HEK293 (cell line): ENCODE measurements around the gene SNCG.

Experiments used
- KLF7 ChIP-seq: fragments of 450-650 bp; formaldehyde crosslinking; IDR thresholded peaks from 2 replicates; pipeline ENCODE4 v1.5.1; 2016; ENCODE audit warnings: missing biosample characterization, missing genetic modification characterization, borderline replicate concordance
- MYNN ChIP-seq: fragments of 450-650 bp; formaldehyde crosslinking; IDR thresholded peaks from 2 replicates; pipeline ENCODE4 v1.5.1; 2016; ENCODE audit warnings: missing biosample characterization, missing genetic modification characterization, borderline replicate concordance
- MZF1 ChIP-seq: fragments of 450-650 bp; formaldehyde crosslinking; IDR thresholded peaks from 2 replicates; pipeline ENCODE4 v1.5.1; 2017; ENCODE audit warnings: missing biosample characterization, missing genetic modification characterization, borderline replicate concordance
- SP7 ChIP-seq: fragments of 450-650 bp; formaldehyde crosslinking; IDR thresholded peaks from 2 replicates; pipeline ENCODE4 v1.5.1; 2016; ENCODE audit warnings: missing biosample characterization, missing genetic modification characterization
- ZBTB20 ChIP-seq: fragments of 450-650 bp; formaldehyde crosslinking; IDR thresholded peaks from 2 replicates; pipeline ENCODE4 v1.5.1; 2016; ENCODE audit warnings: missing biosample characterization, missing genetic modification characterization
- ZBTB21 ChIP-seq: fragments of 450-650 bp; formaldehyde crosslinking; IDR thresholded peaks from 2 replicates; pipeline ENCODE4 v1.5.1; 2017; ENCODE audit warnings: missing biosample characterization, missing genetic modification characterization
- ZBTB7A ChIP-seq: fragments of 450-650 bp; formaldehyde crosslinking; IDR thresholded peaks from 2 replicates; pipeline ENCODE4 v1.5.1; 2016; ENCODE audit warnings: low read depth, missing biosample characterization, missing genetic modification characterization
- ZBTB8A ChIP-seq: fragments of 450-650 bp; formaldehyde crosslinking; IDR thresholded peaks from 2 replicates; pipeline ENCODE4 v1.5.1; 2016; ENCODE audit warnings: missing biosample characterization, missing genetic modification characterization
- ZFP41 ChIP-seq: fragments of 450-650 bp; formaldehyde crosslinking; IDR thresholded peaks from 2 replicates; pipeline ENCODE4 v1.5.1; 2016; ENCODE audit warnings: missing biosample characterization, missing genetic modification characterization, borderline replicate concordance
- ZNF121 ChIP-seq: fragments of 450-650 bp; formaldehyde crosslinking; IDR thresholded peaks from 2 replicates; pipeline ENCODE4 v1.5.1; 2016; ENCODE audit warnings: missing biosample characterization, missing genetic modification characterization
- ZNF133 ChIP-seq: fragments of 450-650 bp; formaldehyde crosslinking; IDR thresholded peaks from 2 replicates; pipeline ENCODE4 v1.5.1; 2016; ENCODE audit warnings: missing biosample characterization, missing genetic modification characterization
- ZNF174 ChIP-seq: fragments of 450-650 bp; formaldehyde crosslinking; IDR thresholded peaks from 2 replicates; pipeline ENCODE4 v1.5.0; 2017; ENCODE audit warnings: missing biosample characterization, mild to moderate bottlenecking, missing genetic modification characterization
- ZNF202 ChIP-seq: fragments of 450-650 bp; formaldehyde crosslinking; IDR thresholded peaks from 2 replicates; pipeline ENCODE4 v1.5.1; 2016; ENCODE audit warnings: missing biosample characterization, missing genetic modification characterization, borderline replicate concordance
- ZNF223 ChIP-seq: fragments of 450-650 bp; formaldehyde crosslinking; IDR thresholded peaks from 2 replicates; pipeline ENCODE4 v1.5.1; 2016; ENCODE audit warnings: missing biosample characterization, missing genetic modification characterization
- ZNF473 ChIP-seq: fragments of 450-650 bp; formaldehyde crosslinking; IDR thresholded peaks from 2 replicates; pipeline ENCODE4 v1.5.1; 2017; ENCODE audit warnings: missing biosample characterization, missing genetic modification characterization
- ZNF510 ChIP-seq: fragments of 450-650 bp; formaldehyde crosslinking; IDR thresholded peaks from 2 replicates; pipeline ENCODE4 v1.5.1; 2018; ENCODE audit warnings: mild to moderate bottlenecking, missing genetic modification characterization, missing biosample characterization; ENCODE audit not compliant: insufficient replicate concordance
- ZNF571 ChIP-seq: fragments of 450-650 bp; formaldehyde crosslinking; IDR thresholded peaks from 2 replicates; pipeline ENCODE4 v1.5.0; 2017; ENCODE audit warnings: missing biosample characterization, missing genetic modification characterization
- ZNF621 ChIP-seq: fragments of 450-650 bp; formaldehyde crosslinking; IDR thresholded peaks from 2 replicates; pipeline ENCODE4 v1.5.1; 2017; ENCODE audit warnings: missing biosample characterization, missing genetic modification characterization
- ZNF624 ChIP-seq: fragments of 450-650 bp; formaldehyde crosslinking; IDR thresholded peaks from 2 replicates; pipeline ENCODE4 v1.5.1; 2017; ENCODE audit warnings: missing biosample characterization, missing genetic modification characterization
- ZNF626 ChIP-seq: fragments of 450-650 bp; sonication (Bioruptor Pico); formaldehyde crosslinking; IDR thresholded peaks from 2 replicates; pipeline ENCODE4 v1.5.1; 2018; ENCODE audit warnings: missing biosample characterization, missing genetic modification characterization, inconsistent platforms
- ZNF747 ChIP-seq: fragments of 450-650 bp; formaldehyde crosslinking; IDR thresholded peaks from 2 replicates; pipeline ENCODE4 v1.5.1; 2016; ENCODE audit warnings: missing biosample characterization, missing genetic modification characterization
- ZSCAN16 ChIP-seq: fragments of 450-650 bp; formaldehyde crosslinking; IDR thresholded peaks from 2 replicates; pipeline ENCODE4 v1.5.1; 2016; ENCODE audit warnings: missing biosample characterization, missing genetic modification characterization
- ZSCAN30 ChIP-seq: fragments of 450-650 bp; IDR thresholded peaks from 2 replicates; pipeline ENCODE4 v1.5.1; 2018; ENCODE audit warnings: missing biosample characterization, mild to moderate bottlenecking, missing genetic modification characterization, moderate library complexity
- TF ChIP-seq, protein P1 (sequence below): fragments of 450-650 bp; formaldehyde crosslinking; IDR thresholded peaks from 2 replicates; pipeline ENCODE4 v1.5.1; 2016; ENCODE audit warnings: missing biosample characterization, missing genetic modification characterization
- TF ChIP-seq, protein P2 (sequence below): sonication (generic); formaldehyde crosslinking; IDR thresholded peaks from 2 replicates; pipeline ENCODE4 v1.8.1; 2022; ENCODE audit warnings: mild to moderate bottlenecking, moderate library complexity, missing genetic modification reagents
- TF ChIP-seq, protein P3 (sequence below): fragments of 450-650 bp; formaldehyde crosslinking; IDR thresholded peaks from 2 replicates; pipeline ENCODE4 v1.5.1; 2017; ENCODE audit warnings: missing biosample characterization, missing genetic modification characterization
- TF ChIP-seq, protein P4 (sequence below): fragments of 450-650 bp; formaldehyde crosslinking; IDR thresholded peaks from 2 replicates; pipeline ENCODE4 v1.5.1; 2017; ENCODE audit warnings: missing biosample characterization, missing genetic modification characterization
- TF ChIP-seq, protein P5 (sequence below): fragments of 450-650 bp; formaldehyde crosslinking; conservative IDR thresholded peaks from 2 replicates; pipeline ENCODE4 v1.5.1; 2016; ENCODE audit warnings: low read depth, missing biosample characterization, missing genetic modification characterization

SNCG gene

DNA sequence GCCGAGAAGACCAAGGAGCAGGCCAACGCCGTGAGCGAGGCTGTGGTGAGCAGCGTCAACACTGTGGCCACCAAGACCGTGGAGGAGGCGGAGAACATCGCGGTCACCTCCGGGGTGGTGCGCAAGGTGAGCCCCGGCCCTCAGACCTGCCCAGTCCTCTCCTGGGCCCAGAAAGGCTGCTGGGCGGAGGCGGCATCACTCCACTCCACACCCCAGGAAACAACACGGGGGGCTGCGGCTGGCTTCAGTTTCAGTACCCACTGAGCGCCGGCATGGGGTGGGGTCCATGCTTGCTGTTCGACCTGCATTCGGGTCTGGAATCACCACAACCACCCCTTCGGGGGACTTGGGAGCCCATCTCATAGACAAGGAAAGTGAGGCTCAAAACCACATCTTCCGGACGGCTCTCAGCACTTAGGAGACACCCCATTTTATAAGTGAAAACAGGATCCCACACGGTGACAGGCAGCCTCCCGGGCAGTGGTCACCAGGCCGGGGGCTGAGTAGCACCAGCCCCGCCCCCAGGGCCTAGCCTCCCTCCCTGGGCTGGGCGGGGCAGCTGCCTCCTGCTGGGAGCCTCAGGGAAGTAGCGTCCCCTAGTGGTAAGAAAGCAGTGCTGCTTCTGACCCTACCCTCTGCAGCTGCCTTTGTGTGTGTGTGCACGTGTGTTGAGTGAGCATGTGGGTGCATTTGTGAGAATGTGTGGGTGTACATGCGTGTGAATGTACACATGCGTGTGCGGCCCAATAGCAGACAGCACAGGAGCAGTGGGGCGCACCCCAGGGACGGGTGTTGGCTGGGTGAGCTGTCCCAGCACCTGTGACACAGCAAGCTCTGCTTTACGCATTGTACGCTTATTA, 1.8 kb downstream of the SNCG start (continued):
- TF ChIP-seq, protein P1, sequence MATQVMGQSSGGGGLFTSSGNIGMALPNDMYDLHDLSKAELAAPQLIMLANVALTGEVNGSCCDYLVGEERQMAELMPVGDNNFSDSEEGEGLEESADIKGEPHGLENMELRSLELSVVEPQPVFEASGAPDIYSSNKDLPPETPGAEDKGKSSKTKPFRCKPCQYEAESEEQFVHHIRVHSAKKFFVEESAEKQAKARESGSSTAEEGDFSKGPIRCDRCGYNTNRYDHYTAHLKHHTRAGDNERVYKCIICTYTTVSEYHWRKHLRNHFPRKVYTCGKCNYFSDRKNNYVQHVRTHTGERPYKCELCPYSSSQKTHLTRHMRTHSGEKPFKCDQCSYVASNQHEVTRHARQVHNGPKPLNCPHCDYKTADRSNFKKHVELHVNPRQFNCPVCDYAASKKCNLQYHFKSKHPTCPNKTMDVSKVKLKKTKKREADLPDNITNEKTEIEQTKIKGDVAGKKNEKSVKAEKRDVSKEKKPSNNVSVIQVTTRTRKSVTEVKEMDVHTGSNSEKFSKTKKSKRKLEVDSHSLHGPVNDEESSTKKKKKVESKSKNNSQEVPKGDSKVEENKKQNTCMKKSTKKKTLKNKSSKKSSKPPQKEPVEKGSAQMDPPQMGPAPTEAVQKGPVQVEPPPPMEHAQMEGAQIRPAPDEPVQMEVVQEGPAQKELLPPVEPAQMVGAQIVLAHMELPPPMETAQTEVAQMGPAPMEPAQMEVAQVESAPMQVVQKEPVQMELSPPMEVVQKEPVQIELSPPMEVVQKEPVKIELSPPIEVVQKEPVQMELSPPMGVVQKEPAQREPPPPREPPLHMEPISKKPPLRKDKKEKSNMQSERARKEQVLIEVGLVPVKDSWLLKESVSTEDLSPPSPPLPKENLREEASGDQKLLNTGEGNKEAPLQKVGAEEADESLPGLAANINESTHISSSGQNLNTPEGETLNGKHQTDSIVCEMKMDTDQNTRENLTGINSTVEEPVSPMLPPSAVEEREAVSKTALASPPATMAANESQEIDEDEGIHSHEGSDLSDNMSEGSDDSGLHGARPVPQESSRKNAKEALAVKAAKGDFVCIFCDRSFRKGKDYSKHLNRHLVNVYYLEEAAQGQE (tag by site-specific recombination), result no peak
- TF ChIP-seq MYNN (tag by site-specific recombination) (no peak), ZNF624 (no peak), ZNF133 (tag by site-specific recombination) (no peak), ZSCAN16 (tag by site-specific recombination) (no peak), ZFP41 (no peak), ZBTB21 (tag by site-specific recombination) (no peak), ZNF202 (tag by site-specific recombination) (no peak), ZNF174 (tag by site-specific recombination) (no peak), ZBTB20 (tag by site-specific recombination) (no peak), ZNF223 (tag by site-specific recombination) (no peak), ZBTB8A (tag by site-specific recombination) (no peak), ZNF510 (tag by site-specific recombination) (no peak), MZF1 (tag by site-specific recombination) (no peak), ZNF121 (tag by site-specific recombination) (no peak), ZBTB7A (no peak), ZNF747 (no peak), ZNF473 (tag by site-specific recombination) (no peak), KLF7 (tag by site-specific recombination) (peak; percentile 92), ZSCAN30 (tag by site-specific recombination) (no peak), SP7 (tag by site-specific recombination) (0 out of 2 replicates have a peak, but pooled peaks have one; percentile 17), ZNF621 (tag by site-specific recombination) (no peak), ZNF626 (tag by site-specific recombination) (no peak), ZNF571 (no peak)
- TF ChIP-seq, protein P2, sequence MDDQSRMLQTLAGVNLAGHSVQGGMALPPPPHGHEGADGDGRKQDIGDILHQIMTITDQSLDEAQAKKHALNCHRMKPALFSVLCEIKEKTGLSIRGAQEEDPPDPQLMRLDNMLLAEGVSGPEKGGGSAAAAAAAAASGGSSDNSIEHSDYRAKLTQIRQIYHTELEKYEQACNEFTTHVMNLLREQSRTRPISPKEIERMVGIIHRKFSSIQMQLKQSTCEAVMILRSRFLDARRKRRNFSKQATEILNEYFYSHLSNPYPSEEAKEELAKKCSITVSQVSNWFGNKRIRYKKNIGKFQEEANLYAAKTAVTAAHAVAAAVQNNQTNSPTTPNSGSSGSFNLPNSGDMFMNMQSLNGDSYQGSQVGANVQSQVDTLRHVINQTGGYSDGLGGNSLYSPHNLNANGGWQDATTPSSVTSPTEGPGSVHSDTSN (CRISPR knock-in tag), result no peak
- TF ChIP-seq, protein P3, sequence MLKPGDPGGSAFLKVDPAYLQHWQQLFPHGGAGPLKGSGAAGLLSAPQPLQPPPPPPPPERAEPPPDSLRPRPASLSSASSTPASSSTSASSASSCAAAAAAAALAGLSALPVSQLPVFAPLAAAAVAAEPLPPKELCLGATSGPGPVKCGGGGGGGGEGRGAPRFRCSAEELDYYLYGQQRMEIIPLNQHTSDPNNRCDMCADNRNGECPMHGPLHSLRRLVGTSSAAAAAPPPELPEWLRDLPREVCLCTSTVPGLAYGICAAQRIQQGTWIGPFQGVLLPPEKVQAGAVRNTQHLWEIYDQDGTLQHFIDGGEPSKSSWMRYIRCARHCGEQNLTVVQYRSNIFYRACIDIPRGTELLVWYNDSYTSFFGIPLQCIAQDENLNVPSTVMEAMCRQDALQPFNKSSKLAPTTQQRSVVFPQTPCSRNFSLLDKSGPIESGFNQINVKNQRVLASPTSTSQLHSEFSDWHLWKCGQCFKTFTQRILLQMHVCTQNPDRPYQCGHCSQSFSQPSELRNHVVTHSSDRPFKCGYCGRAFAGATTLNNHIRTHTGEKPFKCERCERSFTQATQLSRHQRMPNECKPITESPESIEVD (tag by site-specific recombination), result no peak
- TF ChIP-seq, protein P4, sequence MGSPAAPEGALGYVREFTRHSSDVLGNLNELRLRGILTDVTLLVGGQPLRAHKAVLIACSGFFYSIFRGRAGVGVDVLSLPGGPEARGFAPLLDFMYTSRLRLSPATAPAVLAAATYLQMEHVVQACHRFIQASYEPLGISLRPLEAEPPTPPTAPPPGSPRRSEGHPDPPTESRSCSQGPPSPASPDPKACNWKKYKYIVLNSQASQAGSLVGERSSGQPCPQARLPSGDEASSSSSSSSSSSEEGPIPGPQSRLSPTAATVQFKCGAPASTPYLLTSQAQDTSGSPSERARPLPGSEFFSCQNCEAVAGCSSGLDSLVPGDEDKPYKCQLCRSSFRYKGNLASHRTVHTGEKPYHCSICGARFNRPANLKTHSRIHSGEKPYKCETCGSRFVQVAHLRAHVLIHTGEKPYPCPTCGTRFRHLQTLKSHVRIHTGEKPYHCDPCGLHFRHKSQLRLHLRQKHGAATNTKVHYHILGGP (tag by site-specific recombination), result no peak
- TF ChIP-seq, protein P5, sequence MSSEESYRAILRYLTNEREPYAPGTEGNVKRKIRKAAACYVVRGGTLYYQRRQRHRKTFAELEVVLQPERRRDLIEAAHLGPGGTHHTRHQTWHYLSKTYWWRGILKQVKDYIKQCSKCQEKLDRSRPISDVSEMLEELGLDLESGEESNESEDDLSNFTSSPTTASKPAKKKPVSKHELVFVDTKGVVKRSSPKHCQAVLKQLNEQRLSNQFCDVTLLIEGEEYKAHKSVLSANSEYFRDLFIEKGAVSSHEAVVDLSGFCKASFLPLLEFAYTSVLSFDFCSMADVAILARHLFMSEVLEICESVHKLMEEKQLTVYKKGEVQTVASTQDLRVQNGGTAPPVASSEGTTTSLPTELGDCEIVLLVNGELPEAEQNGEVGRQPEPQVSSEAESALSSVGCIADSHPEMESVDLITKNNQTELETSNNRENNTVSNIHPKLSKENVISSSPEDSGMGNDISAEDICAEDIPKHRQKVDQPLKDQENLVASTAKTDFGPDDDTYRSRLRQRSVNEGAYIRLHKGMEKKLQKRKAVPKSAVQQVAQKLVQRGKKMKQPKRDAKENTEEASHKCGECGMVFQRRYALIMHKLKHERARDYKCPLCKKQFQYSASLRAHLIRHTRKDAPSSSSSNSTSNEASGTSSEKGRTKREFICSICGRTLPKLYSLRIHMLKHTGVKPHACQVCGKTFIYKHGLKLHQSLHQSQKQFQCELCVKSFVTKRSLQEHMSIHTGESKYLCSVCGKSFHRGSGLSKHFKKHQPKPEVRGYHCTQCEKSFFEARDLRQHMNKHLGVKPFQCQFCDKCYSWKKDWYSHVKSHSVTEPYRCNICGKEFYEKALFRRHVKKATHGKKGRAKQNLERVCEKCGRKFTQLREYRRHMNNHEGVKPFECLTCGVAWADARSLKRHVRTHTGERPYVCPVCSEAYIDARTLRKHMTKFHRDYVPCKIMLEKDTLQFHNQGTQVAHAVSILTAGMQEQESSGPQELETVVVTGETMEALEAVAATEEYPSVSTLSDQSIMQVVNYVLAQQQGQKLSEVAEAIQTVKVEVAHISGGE, result no peak
